Neural cell (in vitro differentiated cells): ENCODE measurements around the gene TSHR. TPM values are rescaled to one million over a fixed set of nuclear protein-coding genes. Genes with fewer than 3 reads are reported as not detected.

ENCODE experiments used
- H2AFZ ChIP-seq: fragments of 200-600, 300-800 bp; sonication (generic), shearing (Covaris generic); 2 replicates; pipeline ENCODE4 v1.6.0; 2014; ENCODE audit warnings: low read depth, mild to moderate bottlenecking, antibody characterized with exemption, low read length, moderate library complexity
- H3F3A ChIP-seq: fragments of 200-600 bp; shearing (Covaris generic); 2 replicates; pipeline ENCODE4 v1.6.1; 2016; ENCODE audit warnings: mild to moderate bottlenecking, moderate library complexity, mixed read lengths, antibody characterized with exemption, low read length; ENCODE audit not compliant: insufficient read depth, poor library complexity, severe bottlenecking
- H3K27ac ChIP-seq: fragments of 200-600, 300-800 bp; sonication (generic), shearing (Covaris generic); 2 replicates; pipeline ENCODE4 v1.5.1; 2014; ENCODE audit warnings: mild to moderate bottlenecking, low read length, moderate library complexity
- H3K27me3 ChIP-seq: fragments of 300-800, 200-600 bp; sonication (generic), shearing (Covaris generic); 2 replicates; pipeline ENCODE4 v1.6.0; 2014; ENCODE audit warnings: mild to moderate bottlenecking, low read depth, low read length, moderate library complexity; ENCODE audit not compliant: insufficient read depth
- H3K36me3 ChIP-seq: fragments of 300-800, 200-600 bp; sonication (generic), shearing (Covaris generic); 2 replicates; pipeline ENCODE4 v1.5.1; 2014; ENCODE audit warnings: mild to moderate bottlenecking, antibody characterized with exemption, low read length, moderate library complexity; ENCODE audit not compliant: insufficient read depth
- H3K4me2 ChIP-seq: fragments of 300-800, 200-600 bp; sonication (generic), shearing (Covaris generic); 2 replicates; pipeline ENCODE4 v1.6.0; 2014; ENCODE audit warnings: mild to moderate bottlenecking, low read length
- H3K4me3 ChIP-seq: fragments of 300-800, 200-600 bp; sonication (generic), shearing (Covaris generic); 2 replicates; pipeline ENCODE4 v1.5.1; 2014; ENCODE audit warnings: mild to moderate bottlenecking, low read length, moderate library complexity
- H3K79me2 ChIP-seq: fragments of 200-600 bp; shearing (Covaris generic); replicated peaks from 2 replicates; pipeline ENCODE4 v1.6.0; 2014; ENCODE audit warnings: mild to moderate bottlenecking, low read length, moderate library complexity; ENCODE audit not compliant: insufficient read depth
- H3K9ac ChIP-seq: fragments of 300-800, 200-600 bp; sonication (generic), shearing (Covaris generic); 2 replicates; pipeline ENCODE4 v1.6.1; 2016; ENCODE audit warnings: mild to moderate bottlenecking, low read length, mixed read lengths
- H3K9me2 ChIP-seq: fragments of 200-600 bp; shearing (Covaris generic); 2 replicates; pipeline ENCODE4 v1.6.1; 2016; ENCODE audit warnings: mild to moderate bottlenecking, low read length, mixed read lengths; ENCODE audit not compliant: insufficient read depth
- H3K9me3 ChIP-seq: fragments of 200-600, 300-800 bp; sonication (generic), shearing (Covaris generic); 2 replicates; pipeline ENCODE4 v1.6.1; 2016; ENCODE audit warnings: mild to moderate bottlenecking, mixed run types, low read length, moderate library complexity, mixed read lengths
- H4K20me1 ChIP-seq: fragments of 200-600 bp; shearing (Covaris generic); 2 replicates; pipeline ENCODE4 v1.6.1; 2016; ENCODE audit warnings: mild to moderate bottlenecking, mixed run types; ENCODE audit not compliant: insufficient read depth
- CTCF ChIP-seq: fragments of 450-650 bp; IDR thresholded peaks from 2 replicates; pipeline ENCODE4 v1.5.1; 2014; ENCODE audit warnings: antibody characterized with exemption, mild to moderate bottlenecking, moderate library complexity; ENCODE audit not compliant: poor library complexity, severe bottlenecking
- EP300 ChIP-seq: fragments of 450-650 bp; conservative IDR thresholded peaks from 2 replicates; pipeline ENCODE4 v1.6.1; 2014; ENCODE audit warnings: antibody characterized with exemption, mild to moderate bottlenecking, moderate library complexity; ENCODE audit not compliant: poor library complexity, severe bottlenecking
- EZH2 ChIP-seq: fragments of 200-600, 300-800 bp; shearing (Covaris generic), sonication (generic); IDR thresholded peaks from 2 replicates; pipeline ENCODE4 v1.6.1; 2014; ENCODE audit warnings: antibody characterized with exemption, low read length, borderline replicate concordance, mild to moderate bottlenecking; ENCODE audit not compliant: insufficient read depth, poor library complexity, severe bottlenecking
- MXI1 ChIP-seq: fragments of 450-650 bp; conservative IDR thresholded peaks from 2 replicates; pipeline ENCODE4 v1.6.1; 2014; ENCODE audit warnings: antibody characterized with exemption, mild to moderate bottlenecking; ENCODE audit not compliant: poor library complexity, severe bottlenecking
- POLR2AphosphoS5 ChIP-seq: IDR thresholded peaks from 2 replicates; pipeline ENCODE4 v1.6.1; 2012
- RAD21 ChIP-seq: fragments of 450-650 bp; conservative IDR thresholded peaks from 2 replicates; pipeline ENCODE4 v1.6.1; 2014; ENCODE audit warnings: antibody characterized with exemption, mild to moderate bottlenecking, moderate library complexity
- REST ChIP-seq: IDR thresholded peaks from 2 replicates; pipeline ENCODE4 v1.6.1; 2012; ENCODE audit warnings: borderline replicate concordance
- SMC3 ChIP-seq: fragments of 450-650 bp; conservative IDR thresholded peaks from 2 replicates; pipeline ENCODE4 v1.6.1; 2014; ENCODE audit warnings: antibody characterized with exemption, mild to moderate bottlenecking, moderate library complexity; ENCODE audit not compliant: poor library complexity
- TAF1 ChIP-seq: IDR thresholded peaks from 2 replicates; pipeline ENCODE4 v1.6.1; 2012; ENCODE audit warnings: low read depth
- polyA plus RNA-seq: library from polyadenylated mRNA; depleted of rRNA; stranded (reverse); fragments of >200 nt; gene quantifications from 2 replicates; pipeline ENCODE4 v1.2.3, GENCODE V29; 2014

The TSHR gene
- polyA plus RNA-seq, 1 donor from 2014 or later, result not detected

GRCh38 chr14:81001447-81001846, 46.0 kb downstream of the TSHR start:
- H3F3A ChIP-seq, result no peaks in the 10 kb centered on the region
- H2AFZ ChIP-seq, result no peak overlapping the region
- H4K20me1 ChIP-seq, result no peaks in the 10 kb centered on the region
- no peak overlapping the region for H3K4me2 ChIP-seq
- H3K27ac ChIP-seq, result no peak overlapping the region
- no peaks in the 10 kb centered on the region for H3K9me2 ChIP-seq
- no peaks in the 10 kb centered on the region for H3K9me3 ChIP-seq
- TF ChIP-seq REST (no peak), SMC3 (no peak), CTCF (no peak), RAD21 (no peak), POLR2AphosphoS5 (no peak), MXI1 (no peak), TAF1 (no peak), EP300 (no peak), EZH2 (no peak)
- no peak overlapping the region for H3K4me3 ChIP-seq
- H3K9ac ChIP-seq, result no peak overlapping the region
- H3K27me3 ChIP-seq, result no peaks in the 10 kb centered on the region
- no peaks in the 10 kb centered on the region for H3K79me2 ChIP-seq
- H3K36me3 ChIP-seq, result no peaks in the 10 kb centered on the region

GRCh38 chr14:81004575-81004974, 49.2 kb downstream of the TSHR start:
- H3F3A ChIP-seq, result no peaks in the 10 kb centered on the region
- no peak for TF ChIP-seq REST
- TF ChIP-seq POLR2AphosphoS5, result no peak
- no peak for TF ChIP-seq TAF1
- TF ChIP-seq EP300, result no peak
- no peak for TF ChIP-seq SMC3
- no peak for TF ChIP-seq EZH2
- no peak for TF ChIP-seq RAD21
- no peak for TF ChIP-seq CTCF
- no peak for TF ChIP-seq MXI1

More at GRCh38 chr14:81004575-81004974, 49.2 kb downstream of the TSHR start:
- Histone ChIP-seq H3K36me3 (no peaks in the 10 kb centered on the region), H3K9me3 (no peaks in the 10 kb centered on the region), H4K20me1 (no peaks in the 10 kb centered on the region), H2AFZ (no peak overlapping the region), H3K4me3 (no peak overlapping the region), H3K79me2 (no peaks in the 10 kb centered on the region), H3K9ac (no peak overlapping the region), H3K9me2 (no peaks in the 10 kb centered on the region), H3K4me2 (no peak overlapping the region), H3K27me3 (no peaks in the 10 kb centered on the region), H3K27ac (no peak overlapping the region)
